HFFc6 (cell line): Measurements from ENCODE around the gene NCAPG2. TPM values are rescaled to one million over a fixed set of nuclear protein-coding genes. Genes with fewer than 3 reads are reported as not detected.
"Not testable (repeated sequence)": the region's sequence is repeated elsewhere in the genome, so short reads cannot be mapped to it uniquely, and the experiment has no call there.

Source experiments
- DNase-seq: peaks from one replicate; pipeline ENCODE4 v3.0.0-alpha.2; 2018
- H3K27ac Mint-ChIP-seq: 2 replicates; pipeline ENCODE4 v1.8.0; 2020; ENCODE audit warnings: mild to moderate bottlenecking, mixed read lengths
- H3K27me3 Mint-ChIP-seq: 2 replicates; pipeline ENCODE4 v1.8.0; 2021; ENCODE audit warnings: mild to moderate bottlenecking, moderate library complexity, mixed read lengths; ENCODE audit not compliant: insufficient read depth
- H3K36me3 Mint-ChIP-seq: 2 replicates; pipeline ENCODE4 v1.8.0; 2021; ENCODE audit warnings: low read depth, mixed read lengths
- H3K4me1 Mint-ChIP-seq: 2 replicates; pipeline ENCODE4 v1.8.0; 2020; ENCODE audit warnings: low read depth, mixed read lengths
- H3K4me3 Mint-ChIP-seq: 2 replicates; pipeline ENCODE4 v1.8.0; 2020; ENCODE audit warnings: mild to moderate bottlenecking, moderate library complexity, mixed read lengths
- H3K9me3 Mint-ChIP-seq: 2 replicates; pipeline ENCODE4 v1.8.0; 2020; ENCODE audit warnings: mild to moderate bottlenecking, mixed read lengths
- CTCF ChIP-seq: fragments of 200-600 bp; sonication (generic); IDR thresholded peaks from 2 replicates; pipeline ENCODE4 v1.5.0; 2021; ENCODE audit warnings: antibody characterized with exemption, mild to moderate bottlenecking
- total RNA-seq, 6 experiments: library from RNA; stranded (reverse); fragmentation: NEBNext Ultra II Directional; extraction: Animal tissue kit (Norgen Biotek cat#: 25700); gene quantifications; 2 replicates in 1 of 6; 3 replicates in 5 of 6; pipeline ENCODE4 v1.2.3, GENCODE V29; 2021

Gene NCAPG2
- total RNA-seq, 6 experiments from 2014 or later = 27.1 to 60.3 (median 54.8) TPM

- peaks cover 16% of the 10 kb centered on the region; the same call in 1 of the 2 replicates for H3K36me3 Mint-ChIP-seq
- H3K27ac Mint-ChIP-seq = no peak overlapping the region
- no peak for DNase-seq
- 0 out of 2 replicates have a peak, but pooled peaks have one; percentile 5 for TF ChIP-seq CTCF
- H3K9me3 Mint-ChIP-seq = no peaks in the 10 kb centered on the region
- peaks cover 46% of the 10 kb centered on the region for H3K4me1 Mint-ChIP-seq
- no peaks in the 10 kb centered on the region for H3K27me3 Mint-ChIP-seq
- H3K4me3 Mint-ChIP-seq = peak overlapping the region; percentile 28; the same call in 1 of the 2 replicates
Observed at GRCh38 chr7:158706273-158706704, 1.7 kb upstream of the NCAPG2 start.

- Mint-ChIP-seq H3K36me3 (peaks cover 22% of the 10 kb centered on the region; the same call in 1 of the 2 replicates), H3K27ac (peak overlapping the region; percentile 84), H3K9me3 (no peaks in the 10 kb centered on the region), H3K4me3 (peak overlapping the region; percentile 85), H3K4me1 (peaks cover 45% of the 10 kb centered on the region), H3K27me3 (no peaks in the 10 kb centered on the region)
- TF ChIP-seq CTCF = no peak
- no peak for DNase-seq
Observed at GRCh38 chr7:158705234-158705850, 738 bp upstream of the NCAPG2 start.

DNA sequence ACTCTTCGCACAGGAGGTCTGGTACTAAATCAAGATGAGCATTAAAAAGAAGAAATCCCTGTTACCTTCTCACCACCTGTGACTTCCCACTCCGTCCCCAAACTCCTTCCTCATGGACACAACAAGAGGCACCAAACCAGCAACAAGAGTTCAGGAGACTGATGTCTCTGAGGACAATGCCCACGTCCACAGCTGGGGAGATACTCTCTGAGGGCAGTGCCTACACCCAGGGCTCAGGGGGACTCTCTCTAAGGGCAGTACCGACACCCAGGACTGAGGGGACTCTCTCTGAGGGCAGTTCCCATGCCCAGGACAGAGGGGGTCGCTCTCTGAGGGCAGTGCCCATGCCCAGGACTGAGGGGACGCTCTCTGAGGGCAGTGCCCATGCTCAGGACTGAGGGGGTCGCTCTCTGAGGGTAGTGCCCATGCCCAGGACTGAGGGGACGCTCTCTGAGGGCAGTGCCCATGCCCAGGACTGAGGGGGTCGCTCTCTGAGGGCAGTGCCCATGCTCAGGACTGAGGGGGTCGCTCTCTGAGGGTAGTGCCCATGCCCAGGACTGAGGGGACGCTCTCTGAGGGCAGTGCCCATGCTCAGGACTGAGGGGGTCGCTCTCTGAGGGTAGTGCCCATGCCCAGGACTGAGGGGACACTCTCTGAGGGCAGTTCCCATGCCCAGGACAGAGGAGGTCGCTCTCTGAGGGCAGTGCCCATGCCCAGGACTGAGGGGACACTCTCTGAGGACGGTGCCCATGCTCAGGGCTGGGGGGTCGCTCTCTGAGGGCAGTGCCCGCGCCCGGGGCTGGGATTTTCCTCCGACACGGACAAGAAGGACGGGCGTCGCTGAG lies 703 bp downstream of the NCAPG2 start:
- Mint-ChIP-seq H3K36me3 (peaks cover 30% of the 10 kb centered on the region), H3K4me3 (peak overlapping the region; percentile 85), H3K4me1 (peaks cover 44% of the 10 kb centered on the region), H3K27ac (peak overlapping the region; percentile 84)
- not testable (repeated sequence) for H3K27me3 Mint-ChIP-seq, H3K9me3 Mint-ChIP-seq, DNase-seq

- DNase-seq = no peak
- Mint-ChIP-seq H3K4me1 (peaks cover 44% of the 10 kb centered on the region), H3K27ac (peak overlapping the region; percentile 62; the same call in 1 of the 2 replicates), H3K36me3 (peaks cover 35% of the 10 kb centered on the region), H3K27me3 (no peaks in the 10 kb centered on the region), H3K4me3 (peak overlapping the region; percentile 85), H3K9me3 (no peaks in the 10 kb centered on the region)
- TF ChIP-seq CTCF = no peak
Observed at GRCh38 chr7:158702944-158703343, 1.7 kb downstream of the NCAPG2 start.

DNA sequence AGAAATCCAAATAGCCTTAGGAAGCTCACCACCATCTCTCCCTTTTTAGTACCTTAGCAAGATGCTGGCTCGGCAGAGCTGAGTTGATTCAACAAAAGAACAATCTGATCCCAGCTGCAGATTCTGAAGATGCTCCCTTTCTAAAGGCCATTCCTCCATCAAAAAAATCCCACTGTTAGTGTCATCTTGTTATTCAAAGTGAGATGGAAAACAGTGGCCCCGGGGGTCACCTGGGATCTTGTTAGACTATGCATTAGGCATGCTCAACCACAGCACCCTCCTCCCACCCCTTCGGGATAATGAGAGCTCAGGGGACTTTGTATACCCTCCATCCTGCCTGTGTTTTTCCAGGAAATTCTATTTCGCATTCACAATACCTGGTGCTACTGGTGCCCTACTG lies 2.4 kb downstream of the NCAPG2 start:
- Mint-ChIP-seq H3K36me3 (peaks cover 39% of the 10 kb centered on the region), H3K4me1 (peaks cover 44% of the 10 kb centered on the region), H3K9me3 (no peaks in the 10 kb centered on the region), H3K4me3 (peak overlapping the region; percentile 85; the same call in 1 of the 2 replicates), H3K27ac (peak overlapping the region; percentile 29; the same call in 1 of the 2 replicates), H3K27me3 (no peaks in the 10 kb centered on the region)
- DNase-seq = no peak
- no peak for TF ChIP-seq CTCF

GRCh38 chr7:158700008-158700407 lies 4.6 kb downstream of the NCAPG2 start:
- no peak for DNase-seq
- H3K9me3 Mint-ChIP-seq = no peaks in the 10 kb centered on the region
- H3K4me3 Mint-ChIP-seq = no peak overlapping the region
- no peak for TF ChIP-seq CTCF
- H3K4me1 Mint-ChIP-seq = peaks cover 49% of the 10 kb centered on the region
- no peaks in the 10 kb centered on the region for H3K27me3 Mint-ChIP-seq
- H3K36me3 Mint-ChIP-seq = peaks cover 39% of the 10 kb centered on the region
- no peak overlapping the region for H3K27ac Mint-ChIP-seq
